Measurements from ENCODE around the gene EML5. TPM values are rescaled to one million over a fixed set of nuclear protein-coding genes. Genes with fewer than 3 reads are reported as not detected.

EML5 gene
- total and polyA plus RNA-seq, 2 of the 13 experiments (the other 11 are each of a cell fraction or from before 2014, with no cell fraction given) = 0.11 TPM; not detected in 1

- TF ChIP-seq ARID5B (CRISPR knock-in tag; IDR thresholded peaks at IDR 0.05) (no peak), ZNF430 (CRISPR knock-in tag; IDR thresholded peaks at IDR 0.05) (no peak), ZNF12 (CRISPR knock-in tag; IDR thresholded peaks at IDR 0.05) (no peak), GLMP (CRISPR knock-in tag; IDR thresholded peaks at IDR 0.05; ENCODE audit: borderline replicate concordance) (no peak), ZNF703 (CRISPR knock-in tag; IDR thresholded peaks at IDR 0.05; ENCODE audit: borderline replicate concordance) (no peak), MAX (IDR thresholded peaks at IDR 0.05) (peak; percentile 12; the same call in 1 of the 2 replicates), ZSCAN21 (CRISPR knock-in tag; IDR thresholded peaks at IDR 0.05; ENCODE audit: borderline replicate concordance) (no peak), XRCC5 (optimal IDR thresholded peaks at IDR 0.05; ENCODE audit: low read length) (no peak), FOXO1 (CRISPR knock-in tag; IDR thresholded peaks at IDR 0.05) (no peak), ZC3H13 (CRISPR knock-in tag; IDR thresholded peaks at IDR 0.05) (no peak), NR2F6 (IDR thresholded peaks at IDR 0.05) (no peak), NR2F6 (CRISPR knock-in tag; IDR thresholded peaks at IDR 0.05) (no peak), ZSCAN30 (CRISPR knock-in tag; IDR thresholded peaks at IDR 0.05) (no peak), ZBTB14 (CRISPR knock-in tag; IDR thresholded peaks at IDR 0.05) (peak; percentile 81), ZNF761 (CRISPR knock-in tag; conservative IDR thresholded peaks at IDR 0.05) (no peak), CREB3 (CRISPR knock-in tag; IDR thresholded peaks at IDR 0.05) (no peak), SSRP1 (CRISPR knock-in tag; IDR thresholded peaks at IDR 0.05) (no peak), RFX3 (CRISPR knock-in tag; IDR thresholded peaks at IDR 0.05) (no peak), REST (IDR thresholded peaks at IDR 0.05; ENCODE audit: borderline replicate concordance in 1 of 2, low read depth in 1 of 2, low read length in 2 of 2) (no peak), FOXA3 (CRISPR knock-in tag; IDR thresholded peaks at IDR 0.05) (no peak)
Measured at GRCh38 chr14:88792473-88793258, at the start of gene EML5 (continued).
